Adrenal gland (tissue), 12 donors: ENCODE measurements around the gene STARD9. TPM values are rescaled to one million over a fixed set of nuclear protein-coding genes. Genes with fewer than 3 reads are reported as not detected.

ENCODE experiments used
- DNase-seq, 7 donors: peaks; one replicate each; pipeline ENCODE4 v3.0.0-alpha.2; 2019 to 2020
- H3K27ac ChIP-seq, 5 donors: fragments of 200-600 bp; sonication (generic) in 4 of 5; 1 replicate in 3 of 5; 2 replicates in 2 of 5; pipeline versions ENCODE4 v1.5.1 to v1.8.0; 2016 to 2020; ENCODE audit warnings: mild to moderate bottlenecking in 1 of 5
- H3K27me3 ChIP-seq: fragments of 200-600 bp; 2 replicates; pipeline ENCODE4 v1.8.0; 2021
- H3K36me3 ChIP-seq, 2 donors: fragments of 200-600 bp; replicated peaks in 1 of 2; 1 replicate in 1 of 2; 2 replicates in 1 of 2; pipeline versions ENCODE4 v1.5.1 to v1.8.0; 2018 to 2022
- H3K4me1 ChIP-seq, 2 donors: fragments of 200-600 bp; replicated peaks in 1 of 2; 1 replicate in 1 of 2; 2 replicates in 1 of 2; pipeline versions ENCODE4 v1.5.1 to v1.8.0; 2018 to 2021
- H3K4me3 ChIP-seq, 4 donors: fragments of 200-600 bp; sonication (generic) in 3 of 4; one replicate each; pipeline ENCODE4 v1.5.1; 2016 to 2018
- H3K9me3 ChIP-seq, 3 donors: fragments of 200-600 bp; sonication (generic) in 1 of 3; replicated peaks in 1 of 3; 1 replicate in 2 of 3; 2 replicates in 1 of 3; pipeline versions ENCODE4 v1.5.1 to v1.8.0; 2016 to 2021
- POLR2A ChIP-seq, 2 donors: fragments of 450-650 bp; IDR thresholded peaks; one replicate each; pipeline ENCODE4 v1.6.1; 2017; ENCODE audit warnings: antibody characterized with exemption in 2 of 2, mild to moderate bottlenecking in 2 of 2, moderate library complexity in 1 of 2
- WGBS, 4 donors: extraction: QIAGEN DNeasy Blood & Tissue Kit in 2 of 4; methylation state at CpG; one replicate each; pipeline versions ENCODE4 v1.1.5 to v1.1.7; 2013 to 2017; 5-methylcytosine and 5-hydroxymethylcytosine counted together
- intact Hi-C, 2 donors: fragments of 100-400 bp; cut with DNase I; formaldehyde crosslinking; loops; one replicate each; pipeline versions ENCODE4 v1.14.1 to v1.15.0; 2022 to 2023
- polyA plus RNA-seq, 3 donors: library from polyadenylated mRNA; stranded (reverse); fragments of 200-250 nt in 2 of 3; fragments of 350-450 nt in 1 of 3; fragmentation: Illumina TruSeq in 1 of 3; extraction: RNeasy Lipid Tissue Mini Kit (QIAGEN cat#74804) in 1 of 3; gene quantifications; one replicate each; pipeline ENCODE4 v1.2.3, GENCODE V29; 2013 to 2014
- total RNA-seq, 9 donors: library from RNA; depleted of rRNA in 4 of 9; stranded (reverse); fragments of >200 nt in 4 of 9; fragments of 120-200 nt in 1 of 9; fragmentation: NEBNext Ultra II Directional in 1 of 9; extraction: Animal tissue kit (Norgen Biotek cat#: 25700) in 1 of 9; gene quantifications; one replicate each; pipeline versions ENCODE4 v1.1.0 to v1.2.4, GENCODE V29; 2013 to 2023
- TF ChIP-seq, protein P1 (sequence below), 6 experiments: fragments of 450-650 bp in 4 of 6; fragments of 200-600 bp in 2 of 6; sonication (generic) in 1 of 6; IDR thresholded peaks; 1 replicate in 5 of 6; 2 replicates in 1 of 6; pipeline versions ENCODE4 v1.5.1 to v1.8.0; 2016 to 2021; ENCODE audit warnings: antibody characterized with exemption in 6 of 6, mild to moderate bottlenecking in 2 of 6, moderate library complexity in 1 of 6
- donor health status: healthy with polysubstance abuse.
- donor health status: Bipolar disorder and iron deficiency.
- donor health status: DM: yes; HTN: yes; CAD: no.
- donor health status: DM: no; HTN: no; CAD: no.
- donor health status: DM: no; HTN: no; CAD: no.
- donor health status: DM: yes; HTN: yes; CAD: no.

STARD9 gene
- total and polyA plus RNA-seq, 12 donors = 0.71 to 8.7 (median 3.5) TPM

- TF ChIP-seq, protein P1, sequence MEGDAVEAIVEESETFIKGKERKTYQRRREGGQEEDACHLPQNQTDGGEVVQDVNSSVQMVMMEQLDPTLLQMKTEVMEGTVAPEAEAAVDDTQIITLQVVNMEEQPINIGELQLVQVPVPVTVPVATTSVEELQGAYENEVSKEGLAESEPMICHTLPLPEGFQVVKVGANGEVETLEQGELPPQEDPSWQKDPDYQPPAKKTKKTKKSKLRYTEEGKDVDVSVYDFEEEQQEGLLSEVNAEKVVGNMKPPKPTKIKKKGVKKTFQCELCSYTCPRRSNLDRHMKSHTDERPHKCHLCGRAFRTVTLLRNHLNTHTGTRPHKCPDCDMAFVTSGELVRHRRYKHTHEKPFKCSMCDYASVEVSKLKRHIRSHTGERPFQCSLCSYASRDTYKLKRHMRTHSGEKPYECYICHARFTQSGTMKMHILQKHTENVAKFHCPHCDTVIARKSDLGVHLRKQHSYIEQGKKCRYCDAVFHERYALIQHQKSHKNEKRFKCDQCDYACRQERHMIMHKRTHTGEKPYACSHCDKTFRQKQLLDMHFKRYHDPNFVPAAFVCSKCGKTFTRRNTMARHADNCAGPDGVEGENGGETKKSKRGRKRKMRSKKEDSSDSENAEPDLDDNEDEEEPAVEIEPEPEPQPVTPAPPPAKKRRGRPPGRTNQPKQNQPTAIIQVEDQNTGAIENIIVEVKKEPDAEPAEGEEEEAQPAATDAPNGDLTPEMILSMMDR (IDR thresholded peaks at IDR 0.05) = no peak
- TF ChIP-seq POLR2A (IDR thresholded peaks at IDR 0.05) = no peak
- H3K27ac ChIP-seq = no peak overlapping the region
- WGBS, 4 donors = 89 to 93% (median 92%) methylated on average over 8 to 9 of the region's 9 CpGs
- no peaks in the 10 kb centered on the region for H3K9me3 ChIP-seq
- no peaks in the 10 kb centered on the region for H3K36me3 ChIP-seq
- intact Hi-C loops = no loop called here
- no peaks in the 10 kb centered on the region for H3K4me1 ChIP-seq
- H3K27me3 ChIP-seq = no peaks in the 10 kb centered on the region
- DNase-seq = peak in 1 of 7 donors; percentile 27
- no peak overlapping the region for H3K4me3 ChIP-seq
Observed at GRCh38 chr15:42691770-42692169, 116.4 kb downstream of the STARD9 start.

DNA sequence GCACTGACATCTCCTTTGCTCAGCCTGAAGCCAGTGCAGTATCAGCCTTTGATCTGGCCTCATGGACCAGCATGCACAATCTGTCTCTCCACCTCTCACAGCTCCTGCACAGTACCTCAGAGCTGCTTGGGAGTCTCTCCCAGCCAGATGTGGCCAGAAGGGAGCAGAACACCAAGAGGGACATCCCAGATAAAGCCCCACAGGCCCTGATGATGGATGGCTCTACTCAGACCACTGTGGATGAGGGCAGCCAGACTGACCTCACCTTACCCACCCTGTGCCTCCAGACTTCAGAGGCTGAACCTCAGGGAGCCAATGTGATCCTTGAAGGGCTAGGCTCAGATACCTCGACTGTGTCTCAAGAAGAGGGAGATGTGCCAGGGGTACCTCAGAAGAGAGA is 117.1 kb downstream of the STARD9 start:
- Histone ChIP-seq H3K4me3 (no peak overlapping the region), H3K36me3 (no peaks in the 10 kb centered on the region), H3K27me3 (no peaks in the 10 kb centered on the region), H3K27ac (no peak overlapping the region), H3K9me3 (no peaks in the 10 kb centered on the region), H3K4me1 (no peaks in the 10 kb centered on the region)
- 80 to 100% (median 95%) methylated on average over 1 of the region's 1 CpG for WGBS, 4 donors
- DNase-seq = no peak
- intact Hi-C loops = no loop called here
- TF ChIP-seq POLR2A (IDR thresholded peaks at IDR 0.05) = no peak
- TF ChIP-seq, protein P1 (IDR thresholded peaks at IDR 0.05) = no peak

- no peaks in the 10 kb centered on the region for H3K36me3 ChIP-seq
- H3K4me3 ChIP-seq = no peak overlapping the region
- no peak for DNase-seq
- TF ChIP-seq, protein P1 (IDR thresholded peaks at IDR 0.05) = no peak
- no peak for TF ChIP-seq POLR2A (IDR thresholded peaks at IDR 0.05)
- H3K27ac ChIP-seq = no peak overlapping the region
- intact Hi-C loops = no loop called here
- no peaks in the 10 kb centered on the region for H3K4me1 ChIP-seq
- no peaks in the 10 kb centered on the region for H3K27me3 ChIP-seq
- 85 to 98% (median 87%) methylated on average over 3 to 4 of the region's 4 CpGs for WGBS, 4 donors
- no peaks in the 10 kb centered on the region for H3K9me3 ChIP-seq
Observed at GRCh38 chr15:42692997-42693396, 117.6 kb downstream of the STARD9 start.

GRCh38 chr15:42693496-42693895 is 118.1 kb downstream of the STARD9 start:
- no peaks in the 10 kb centered on the region for H3K9me3 ChIP-seq
- intact Hi-C loops = no loop called here
- no peaks in the 10 kb centered on the region for H3K27me3 ChIP-seq
- peak in 1 of 7 donors; percentile 3 for DNase-seq
- H3K27ac ChIP-seq = no peak overlapping the region
- H3K4me1 ChIP-seq = no peaks in the 10 kb centered on the region
- no peak overlapping the region for H3K4me3 ChIP-seq
- TF ChIP-seq, protein P1 (IDR thresholded peaks at IDR 0.05) = no peak
- TF ChIP-seq POLR2A (IDR thresholded peaks at IDR 0.05) = no peak
- no peaks in the 10 kb centered on the region for H3K36me3 ChIP-seq
- WGBS, 4 donors = 97 to 100% (median 99%) methylated on average over 5 to 6 of the region's 6 CpGs
